Fibroblast of lung (primary cell): Measurements from ENCODE around the gene SYT9.

Experiments
- EZH2 ChIP-seq: IDR thresholded peaks from 2 replicates; pipeline ENCODE4 v1.5.1; 2012; ENCODE audit warnings: low read length, control low read depth, mild to moderate bottlenecking; ENCODE audit errors: missing control alignments
- TF ChIP-seq, protein P1 (sequence below), 2 donors: IDR thresholded peaks in 1 of 2; conservative IDR thresholded peaks in 1 of 2; 1 replicate in 1 of 2; 2 replicates in 1 of 2; pipeline ENCODE4 v1.5.1; 2011 to 2012; ENCODE audit warnings: low read length in 2 of 2, control low read depth in 1 of 2, inconsistent platforms in 1 of 2, low read depth in 1 of 2, mild to moderate bottlenecking in 1 of 2

DNA sequence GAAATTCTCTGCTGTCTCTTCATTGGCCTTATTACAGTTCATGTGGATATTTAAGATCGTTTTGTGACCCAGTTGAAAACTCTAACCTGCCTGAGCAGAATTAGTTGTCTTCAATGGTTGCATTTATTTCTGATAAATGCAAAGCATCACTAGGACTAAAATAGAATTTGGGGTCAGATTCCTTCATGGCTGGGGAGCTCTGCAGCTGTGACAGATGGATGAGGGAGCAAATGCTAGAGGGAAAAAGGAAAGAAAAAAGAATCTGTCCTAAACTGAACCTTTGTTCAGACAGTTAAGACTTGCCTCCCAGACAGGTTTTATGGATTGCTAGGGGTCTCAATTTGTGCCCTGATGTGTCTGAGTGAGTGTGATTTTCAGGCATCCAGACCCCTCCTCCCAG lies 113.0 kb downstream of the SYT9 start:
- no peak for TF ChIP-seq EZH2
- TF ChIP-seq, protein P1, sequence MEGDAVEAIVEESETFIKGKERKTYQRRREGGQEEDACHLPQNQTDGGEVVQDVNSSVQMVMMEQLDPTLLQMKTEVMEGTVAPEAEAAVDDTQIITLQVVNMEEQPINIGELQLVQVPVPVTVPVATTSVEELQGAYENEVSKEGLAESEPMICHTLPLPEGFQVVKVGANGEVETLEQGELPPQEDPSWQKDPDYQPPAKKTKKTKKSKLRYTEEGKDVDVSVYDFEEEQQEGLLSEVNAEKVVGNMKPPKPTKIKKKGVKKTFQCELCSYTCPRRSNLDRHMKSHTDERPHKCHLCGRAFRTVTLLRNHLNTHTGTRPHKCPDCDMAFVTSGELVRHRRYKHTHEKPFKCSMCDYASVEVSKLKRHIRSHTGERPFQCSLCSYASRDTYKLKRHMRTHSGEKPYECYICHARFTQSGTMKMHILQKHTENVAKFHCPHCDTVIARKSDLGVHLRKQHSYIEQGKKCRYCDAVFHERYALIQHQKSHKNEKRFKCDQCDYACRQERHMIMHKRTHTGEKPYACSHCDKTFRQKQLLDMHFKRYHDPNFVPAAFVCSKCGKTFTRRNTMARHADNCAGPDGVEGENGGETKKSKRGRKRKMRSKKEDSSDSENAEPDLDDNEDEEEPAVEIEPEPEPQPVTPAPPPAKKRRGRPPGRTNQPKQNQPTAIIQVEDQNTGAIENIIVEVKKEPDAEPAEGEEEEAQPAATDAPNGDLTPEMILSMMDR (conservative IDR thresholded peaks at IDR 0.05 in 1 of 2, IDR thresholded peaks at IDR 0.05 in 1 of 2; ENCODE audit: low read depth in 1 of 2, low read length in 2 of 2): no peak
